ENCODE data around the gene GK.
"Not testable (repeated sequence)": the region's sequence is repeated elsewhere in the genome, so short reads cannot be mapped to it uniquely, and the experiment has no call there.

Gene GK

DNA sequence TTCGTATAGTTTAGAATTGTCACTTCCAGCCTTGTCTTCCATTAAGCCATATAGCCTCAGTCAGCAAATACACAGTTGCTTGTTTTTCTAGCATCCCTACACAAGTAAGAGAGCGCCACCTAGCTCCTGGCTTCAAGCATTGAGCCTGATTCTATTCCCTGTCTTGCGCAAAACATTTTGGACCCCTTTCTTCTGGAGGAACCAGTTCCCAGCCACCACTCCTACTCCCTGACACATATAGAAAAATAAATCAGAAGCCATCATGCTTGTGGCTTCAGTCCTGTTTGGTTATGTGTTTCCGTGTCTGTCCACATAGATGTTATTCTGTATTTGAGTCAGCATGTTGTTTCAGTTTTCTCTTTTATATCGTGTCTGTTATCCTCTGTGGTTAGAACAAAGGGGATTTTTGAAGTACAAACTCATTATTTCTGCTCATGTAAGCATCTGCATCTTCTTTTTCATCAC is 59.9 kb downstream of the GK start:
- DNase-seq = peak; percentile 63

DNA sequence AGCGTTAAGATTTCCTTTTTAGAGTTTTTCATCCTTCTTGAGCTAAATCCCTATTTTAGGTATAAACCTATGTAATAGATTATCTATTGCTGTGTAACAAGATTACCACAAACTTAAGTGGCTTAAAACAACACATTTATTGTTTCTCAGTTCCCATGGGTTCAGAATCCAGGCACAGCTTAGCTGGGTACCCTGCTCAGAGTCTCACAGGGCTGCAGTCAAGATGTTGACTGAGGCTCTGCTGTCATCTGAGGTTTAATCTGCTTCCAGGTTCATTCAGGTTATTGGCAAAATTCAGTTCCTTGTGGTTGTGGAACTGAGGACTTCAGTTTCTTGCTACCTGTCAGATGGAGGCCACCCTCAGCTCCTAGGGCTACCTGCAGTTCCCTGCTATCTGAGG is 60.9 kb downstream of the GK start:
- no peak for DNase-seq

DNA sequence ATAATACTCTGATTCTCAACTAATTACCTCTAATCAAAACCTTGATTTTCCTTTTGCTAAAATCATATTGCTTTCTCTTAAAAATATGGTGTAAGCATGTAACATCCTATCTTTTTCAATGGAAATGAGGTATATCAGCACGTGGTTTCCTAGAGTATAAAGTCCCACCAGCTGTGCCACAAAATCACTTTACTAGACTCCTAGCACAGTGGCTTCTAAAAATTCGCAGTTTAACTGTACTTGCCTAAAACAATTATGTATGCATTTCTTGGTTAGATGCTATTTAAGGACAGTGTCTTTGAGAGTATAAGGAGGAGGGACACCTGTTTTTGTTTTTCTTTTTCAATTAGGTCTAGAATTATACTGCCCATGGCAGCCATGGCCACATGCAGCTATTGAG is 62.8 kb downstream of the GK start:
- DNase-seq = no peak

DNA sequence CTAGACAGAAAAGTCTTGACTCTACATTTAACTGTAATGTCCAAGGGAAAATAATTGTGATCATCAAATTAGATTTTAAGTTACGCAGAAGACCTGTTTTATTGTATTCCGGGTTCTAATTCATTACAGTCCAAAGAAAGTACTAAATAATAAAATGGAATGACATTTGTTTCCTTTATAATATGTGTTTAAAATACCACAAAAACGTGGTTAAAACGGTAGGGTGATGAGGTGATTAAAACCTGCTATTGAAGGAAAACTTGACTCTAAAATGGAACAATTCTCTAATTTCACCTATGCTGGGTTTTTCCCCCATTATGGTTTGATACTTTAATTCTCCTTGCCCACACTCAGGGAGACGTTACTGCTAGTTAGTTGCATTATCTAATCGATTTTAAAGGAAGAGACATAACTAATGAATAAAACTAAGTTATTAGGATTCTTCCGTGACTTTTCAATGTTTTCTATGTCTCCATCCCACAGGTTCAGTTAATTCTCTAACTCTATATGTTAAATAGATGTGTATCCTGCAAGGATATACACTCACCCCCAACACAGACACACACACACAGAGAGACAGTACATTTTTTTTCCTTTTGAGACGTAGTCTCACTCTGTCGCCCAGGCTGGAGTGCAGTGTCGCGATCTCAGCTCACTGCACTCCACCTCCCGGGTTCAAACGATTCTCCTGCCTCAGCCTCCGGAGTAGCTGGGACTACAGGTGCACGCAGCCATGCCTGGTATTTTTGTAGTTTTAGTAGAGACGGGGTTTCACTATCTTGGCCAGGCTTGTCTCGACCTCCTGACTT is 80.8 kb downstream of the GK start:
- DNase-seq = no peak

DNA sequence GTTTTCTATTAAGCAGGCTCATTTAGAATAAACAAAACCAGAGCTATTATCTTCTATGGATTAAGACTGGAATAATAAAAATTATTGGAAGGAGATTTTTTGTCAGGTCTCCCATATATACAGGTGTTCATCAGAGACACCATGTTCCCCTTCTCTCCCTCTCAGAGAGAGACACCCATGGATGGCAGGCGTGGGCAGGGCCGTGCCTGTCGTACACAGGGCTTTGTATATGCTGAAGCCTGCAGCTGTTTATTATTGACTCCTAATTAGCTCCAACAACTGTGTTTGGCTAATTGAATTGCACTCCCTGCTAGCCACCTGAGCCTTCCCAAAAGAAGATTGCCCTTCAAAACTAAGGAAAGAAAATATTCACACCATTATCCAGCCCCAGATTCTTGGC is 81.6 kb downstream of the GK start:
- DNase-seq = no peak

DNA sequence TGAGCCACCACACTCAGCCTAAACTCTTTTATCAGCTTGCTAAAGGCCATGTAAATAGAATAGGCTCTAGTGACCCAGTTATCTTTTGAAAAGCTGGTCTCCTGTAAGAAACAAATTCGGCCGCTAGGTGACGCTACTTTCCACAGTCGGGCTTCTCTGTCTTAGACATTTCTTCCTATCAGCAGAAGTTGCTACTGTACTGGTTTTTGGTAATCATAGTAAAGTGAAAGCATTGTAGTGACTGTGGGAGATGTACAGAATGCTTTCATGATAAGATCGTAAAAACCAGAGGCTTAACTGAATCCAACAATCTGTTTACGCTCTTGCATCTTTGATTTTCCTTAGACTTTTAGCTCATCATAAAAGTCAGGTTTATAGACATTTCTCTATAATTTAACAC is 82.6 kb downstream of the GK start:
- DNase-seq = peak; percentile 87

DNA sequence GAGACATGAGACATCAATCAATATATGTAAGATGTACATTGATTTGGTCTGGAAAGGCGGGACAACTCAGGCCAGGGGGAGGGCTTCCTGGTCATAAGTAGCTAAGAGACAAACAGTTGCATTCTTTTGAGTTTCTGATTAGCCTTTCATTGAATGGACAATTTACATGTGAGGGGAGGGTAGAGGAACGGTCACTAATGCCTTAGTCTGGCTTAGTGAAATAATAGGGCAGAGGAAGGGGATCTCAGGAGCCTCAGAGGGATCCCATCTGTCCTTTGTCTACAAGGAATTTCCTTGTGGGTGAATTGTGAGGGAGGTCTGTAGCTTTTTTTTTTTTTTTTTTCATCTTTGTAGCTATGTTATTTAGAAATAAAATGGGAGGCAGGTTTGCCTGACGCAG is 88.3 kb downstream of the GK start:
- no peak for DNase-seq

DNA sequence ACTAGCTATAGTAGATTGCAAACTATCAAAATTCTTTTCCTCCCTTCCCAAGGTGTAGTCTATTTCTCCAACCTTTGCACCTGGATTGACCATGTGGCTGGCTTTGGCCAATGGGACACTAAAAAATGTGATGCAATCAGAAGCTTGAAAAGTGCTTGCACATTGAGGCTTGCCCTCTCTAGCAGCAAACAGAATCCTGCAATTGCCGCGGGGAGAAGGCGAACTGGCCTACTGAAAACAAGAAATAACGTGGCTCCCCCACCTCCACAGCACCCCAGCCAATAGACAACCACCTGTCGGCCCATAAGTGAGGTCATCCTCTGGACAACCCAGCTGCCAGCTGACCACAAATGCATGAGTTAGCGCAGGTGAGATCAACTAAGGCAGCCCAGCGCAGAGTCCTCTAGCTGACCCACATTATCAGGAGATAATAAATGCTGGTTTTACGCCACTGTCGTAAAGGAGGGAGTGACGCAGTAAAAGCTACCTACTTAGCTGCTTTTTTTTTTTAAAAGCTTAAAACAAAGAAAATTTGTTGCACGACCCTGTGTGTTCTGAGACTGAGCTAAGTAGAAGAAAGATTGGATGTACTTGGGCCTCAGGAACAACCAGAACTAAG is 95.2 kb downstream of the GK start:
- no peak for DNase-seq

DNA sequence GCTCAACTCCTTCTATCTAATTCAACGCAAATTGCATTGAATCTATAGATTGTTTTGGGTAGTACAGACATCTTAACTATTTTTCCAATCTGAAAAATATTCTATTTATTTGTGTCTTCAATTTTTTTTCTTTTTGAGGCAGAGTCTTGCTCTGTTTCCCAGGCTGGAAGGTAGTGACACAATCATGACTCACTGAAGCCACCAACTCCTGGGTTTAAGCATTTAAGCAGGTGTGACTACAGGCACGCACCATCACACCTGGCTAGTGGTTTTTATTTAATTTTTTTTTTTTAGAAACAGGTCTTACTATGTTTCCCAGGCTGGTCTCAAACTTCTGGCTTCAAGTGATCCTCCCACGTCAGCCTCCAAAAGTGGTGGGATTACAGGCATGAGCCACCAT is 98.3 kb downstream of the GK start:
- no peak for DNase-seq

DNA sequence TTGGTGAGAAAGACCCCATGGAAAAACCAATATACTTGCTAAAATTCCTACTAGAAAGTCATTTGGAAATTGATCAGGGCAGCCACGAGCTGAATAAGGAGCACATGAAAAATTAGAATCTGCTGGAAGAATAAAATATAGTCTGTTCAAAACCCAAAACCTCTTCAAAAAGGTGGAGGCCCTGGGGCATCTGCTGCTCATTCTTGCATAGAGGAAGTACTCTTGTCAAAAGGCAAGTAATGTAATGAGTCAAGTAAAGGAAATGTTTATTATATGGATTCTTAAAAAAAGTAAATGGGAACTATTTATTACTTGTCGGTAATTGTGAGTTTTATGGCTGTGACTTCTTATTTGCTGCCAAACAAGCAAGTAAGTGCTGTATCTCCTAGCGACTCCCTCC is 109.5 kb downstream of the GK start:
- DNase-seq = no peak

DNA sequence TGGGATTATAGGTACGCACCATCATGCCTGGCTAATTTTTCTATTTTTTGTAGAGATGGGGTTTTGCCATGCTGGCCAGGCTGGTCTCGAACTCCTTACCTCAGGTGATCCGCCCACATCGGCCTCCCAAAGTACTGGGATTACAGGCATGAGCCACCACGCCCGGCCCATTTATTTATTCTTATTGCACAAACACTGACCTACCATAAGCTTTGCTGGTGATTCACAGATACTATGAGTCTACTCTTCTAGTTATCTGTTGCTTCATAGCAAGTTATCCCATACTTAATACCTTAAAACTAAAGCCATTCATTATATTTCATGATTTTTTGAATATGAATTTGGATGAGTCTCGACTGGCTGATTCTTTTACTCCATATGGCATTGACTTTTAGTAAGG is 120.5 kb downstream of the GK start:
- DNase-seq = not testable (repeated sequence)

DNA sequence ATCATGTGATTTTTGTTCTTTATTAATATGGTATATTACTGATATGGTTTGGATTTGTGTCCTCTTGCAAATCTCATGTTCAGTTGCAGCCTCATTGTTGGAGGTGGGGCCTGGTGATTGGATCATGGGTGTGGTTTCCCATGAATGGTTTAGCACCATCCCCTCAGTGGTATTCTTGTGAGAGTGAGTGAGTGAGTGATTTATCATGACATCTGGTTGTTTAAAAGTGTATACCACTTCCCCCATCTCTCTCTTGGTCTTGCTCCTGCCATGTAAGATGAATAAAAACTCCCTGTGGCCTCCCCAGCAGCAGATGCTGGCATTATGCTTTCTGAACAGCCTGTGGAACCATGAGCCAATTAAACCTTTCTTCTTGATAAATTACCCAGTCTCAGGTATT is 124.4 kb downstream of the GK start:
- no peak for DNase-seq

DNA sequence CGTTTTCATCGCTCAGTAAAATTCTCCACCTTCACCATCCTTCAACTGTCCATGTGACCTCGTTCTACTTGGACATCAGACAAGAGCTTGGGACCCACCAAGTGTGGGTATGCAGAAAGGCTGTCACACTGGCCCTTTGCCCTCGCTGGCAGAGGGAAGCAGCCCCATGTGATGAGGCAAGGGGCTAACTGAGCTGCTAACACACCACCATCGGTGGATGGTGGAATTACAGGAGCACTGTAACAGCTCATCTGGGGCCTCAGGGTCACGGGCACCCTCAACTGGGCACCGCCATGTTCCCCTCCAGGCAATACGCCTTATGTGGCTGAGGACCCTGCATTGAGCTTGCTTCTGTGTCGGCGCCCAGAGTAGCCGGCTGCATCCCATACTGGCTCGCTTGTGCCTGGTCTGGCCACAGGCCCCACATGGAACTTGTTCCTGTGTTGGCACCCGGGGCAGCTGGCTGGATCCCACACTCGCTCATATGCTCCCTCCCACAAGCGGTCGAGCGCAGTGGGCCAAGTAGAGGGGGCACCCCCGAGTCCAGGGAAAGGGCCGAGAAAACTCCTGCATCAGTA is 126.3 kb downstream of the GK start:
- DNase-seq = peak; percentile 38

All from activated CD8-positive, alpha-beta memory T cell treated with anti-CD3 and anti-CD28 coated beads for 24 hours (primary cell).